Breast epithelium (tissue), 4 donors: ENCODE measurements around the gene ALDH1A2. TPM values are rescaled to one million over a fixed set of nuclear protein-coding genes. Genes with fewer than 3 reads are reported as not detected.

Experiments
- DNase-seq, 2 donors: peaks; one replicate each; pipeline ENCODE4 v3.0.0-alpha.2; 2019; ENCODE audit warnings: low spot score in 2 of 2
- H3K27ac ChIP-seq, 2 donors: fragments of 200-600 bp; sonication (generic) in 1 of 2; one replicate each; pipeline ENCODE4 v1.5.1; 2016 to 2019; ENCODE audit warnings: mild to moderate bottlenecking in 1 of 2
- H3K27me3 ChIP-seq, 2 donors: fragments of 200-600 bp; sonication (generic) in 1 of 2; one replicate each; pipeline versions ENCODE4 v1.5.1 to v1.6.0; 2017 to 2019; ENCODE audit warnings: control low read depth in 1 of 2, mild to moderate bottlenecking in 1 of 2
- H3K36me3 ChIP-seq: fragments of 200-600 bp; one replicate; pipeline ENCODE4 v1.5.1; 2019
- H3K4me1 ChIP-seq, 2 donors: fragments of 200-600 bp; sonication (generic); one replicate each; pipeline ENCODE4 v1.5.1; 2016 to 2019; ENCODE audit warnings: control low read depth in 1 of 2
- H3K4me3 ChIP-seq, 3 donors: fragments of 200-600 bp; sonication (generic); 1 replicate in 2 of 3; 2 replicates in 1 of 3; pipeline ENCODE4 v1.5.1; 2016 to 2019; ENCODE audit warnings: mild to moderate bottlenecking in 3 of 3, moderate library complexity in 2 of 3
- H3K9me3 ChIP-seq, 2 donors: fragments of 200-600 bp; sonication (generic) in 1 of 2; one replicate each; pipeline ENCODE4 v1.5.1; 2016 to 2019; ENCODE audit warnings: control low read depth in 1 of 2
- POLR2A ChIP-seq: fragments of 450-650 bp; IDR thresholded peaks from one replicate; pipeline ENCODE4 v1.6.1; 2016; ENCODE audit warnings: antibody characterized with exemption, mild to moderate bottlenecking, moderate library complexity
- POLR2AphosphoS5 ChIP-seq, 3 donors: sonication (generic); formaldehyde crosslinking; IDR thresholded peaks; one replicate each; pipeline ENCODE4 v1.6.1; 2017; ENCODE audit warnings: antibody characterized with exemption in 3 of 3
- intact Hi-C: fragments of 100-400 bp; cut with DNase I; formaldehyde crosslinking; loops from one replicate; pipeline ENCODE4 v1.15.1; 2023; ENCODE audit warnings: low total_unique reads
- total RNA-seq, 3 donors: library from RNA; depleted of rRNA; stranded (reverse); fragments of >200 nt; gene quantifications; one replicate each; pipeline ENCODE4 v1.1.0, GENCODE V29; 2016
- TF ChIP-seq, protein P1 (sequence below), 3 donors: fragments of 450-650 bp; IDR thresholded peaks; one replicate each; pipeline ENCODE4 v1.5.1; 2016 to 2017; ENCODE audit warnings: antibody characterized with exemption in 3 of 3, mild to moderate bottlenecking in 3 of 3, moderate library complexity in 3 of 3

The ALDH1A2 gene
- total RNA-seq, 3 donors from 2014 or later: 6.1 to 19.6 (median 11.1) TPM

DNA sequence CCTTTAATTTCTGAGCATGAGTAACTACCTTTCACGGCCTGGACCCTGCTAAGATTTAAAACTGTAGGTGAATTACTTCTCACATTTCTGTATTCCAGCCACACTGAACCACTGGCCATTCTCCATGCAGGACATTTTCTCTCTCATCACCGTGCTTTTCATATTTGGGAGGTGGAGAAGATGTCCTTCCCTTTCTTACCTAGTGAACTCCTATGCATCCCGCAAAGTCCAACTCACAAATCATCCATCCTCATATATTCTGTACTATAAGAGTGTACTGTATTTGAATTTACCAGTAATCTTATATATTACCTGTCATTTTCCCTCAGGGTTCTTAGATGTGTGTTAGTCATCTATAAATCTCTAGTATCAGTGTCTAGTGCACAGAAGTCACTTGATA lies 139.9 kb downstream of the ALDH1A2 start:
- no peaks in the 10 kb centered on the region for H3K27me3 ChIP-seq
- H3K4me3 ChIP-seq: no peak overlapping the region
- H3K27ac ChIP-seq: no peak overlapping the region
- H3K4me1 ChIP-seq: no peaks in the 10 kb centered on the region
- no peaks in the 10 kb centered on the region for H3K36me3 ChIP-seq
- no peak for DNase-seq
- TF ChIP-seq POLR2A (no peak), POLR2AphosphoS5 (IDR thresholded peaks at IDR 0.05) (no peak)
- TF ChIP-seq, protein P1, sequence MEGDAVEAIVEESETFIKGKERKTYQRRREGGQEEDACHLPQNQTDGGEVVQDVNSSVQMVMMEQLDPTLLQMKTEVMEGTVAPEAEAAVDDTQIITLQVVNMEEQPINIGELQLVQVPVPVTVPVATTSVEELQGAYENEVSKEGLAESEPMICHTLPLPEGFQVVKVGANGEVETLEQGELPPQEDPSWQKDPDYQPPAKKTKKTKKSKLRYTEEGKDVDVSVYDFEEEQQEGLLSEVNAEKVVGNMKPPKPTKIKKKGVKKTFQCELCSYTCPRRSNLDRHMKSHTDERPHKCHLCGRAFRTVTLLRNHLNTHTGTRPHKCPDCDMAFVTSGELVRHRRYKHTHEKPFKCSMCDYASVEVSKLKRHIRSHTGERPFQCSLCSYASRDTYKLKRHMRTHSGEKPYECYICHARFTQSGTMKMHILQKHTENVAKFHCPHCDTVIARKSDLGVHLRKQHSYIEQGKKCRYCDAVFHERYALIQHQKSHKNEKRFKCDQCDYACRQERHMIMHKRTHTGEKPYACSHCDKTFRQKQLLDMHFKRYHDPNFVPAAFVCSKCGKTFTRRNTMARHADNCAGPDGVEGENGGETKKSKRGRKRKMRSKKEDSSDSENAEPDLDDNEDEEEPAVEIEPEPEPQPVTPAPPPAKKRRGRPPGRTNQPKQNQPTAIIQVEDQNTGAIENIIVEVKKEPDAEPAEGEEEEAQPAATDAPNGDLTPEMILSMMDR (IDR thresholded peaks at IDR 0.05): no peak
- intact Hi-C loops: no loop called here
- no peaks in the 10 kb centered on the region for H3K9me3 ChIP-seq

DNA sequence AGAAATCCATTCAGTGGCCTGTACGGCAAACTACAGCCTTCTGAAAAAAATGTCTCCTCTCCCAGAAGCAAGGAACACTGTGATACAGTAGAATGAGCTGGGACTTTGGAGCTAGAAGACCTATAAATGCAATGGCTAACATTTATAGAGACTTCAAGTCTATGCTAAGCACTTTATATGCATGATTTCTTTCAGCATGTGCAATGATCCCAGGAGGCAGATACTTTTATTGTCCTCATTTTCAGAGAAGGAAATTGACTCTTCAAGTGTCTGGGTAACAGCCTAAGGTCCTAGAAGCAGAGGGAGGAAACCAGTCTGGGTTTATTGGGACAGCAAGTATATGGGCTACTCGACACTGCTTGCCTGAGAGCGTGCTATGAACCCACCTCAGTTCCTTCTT lies 140.9 kb downstream of the ALDH1A2 start:
- Histone ChIP-seq H3K36me3 (no peaks in the 10 kb centered on the region), H3K27me3 (no peaks in the 10 kb centered on the region), H3K9me3 (no peaks in the 10 kb centered on the region), H3K4me1 (no peaks in the 10 kb centered on the region), H3K27ac (no peak overlapping the region), H3K4me3 (no peak overlapping the region)
- TF ChIP-seq POLR2A (no peak), POLR2AphosphoS5 (IDR thresholded peaks at IDR 0.05) (no peak)
- TF ChIP-seq, protein P1 (IDR thresholded peaks at IDR 0.05): no peak
- intact Hi-C loops: no loop called here
- no peak for DNase-seq

DNA sequence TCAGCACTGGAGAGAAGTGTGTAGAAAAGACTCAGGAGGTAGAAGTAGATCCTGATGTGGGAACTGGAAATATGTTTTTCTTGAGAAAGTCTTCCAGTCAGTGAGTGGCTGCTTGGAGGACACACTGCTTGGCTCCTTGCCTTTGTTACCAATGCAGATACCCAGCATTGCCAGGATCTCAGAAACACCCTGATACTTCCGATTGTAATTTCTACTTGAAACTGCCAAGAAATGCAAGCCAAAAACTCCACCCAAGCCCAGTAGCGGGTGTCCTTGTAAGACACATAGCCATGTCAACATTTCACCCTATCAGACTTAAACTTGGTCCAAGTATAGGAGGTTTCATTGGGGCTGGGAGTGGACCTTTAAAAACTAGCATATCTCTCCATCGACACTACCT lies 141.8 kb downstream of the ALDH1A2 start:
- H3K27me3 ChIP-seq: no peaks in the 10 kb centered on the region
- DNase-seq: no peak
- H3K9me3 ChIP-seq: no peaks in the 10 kb centered on the region
- no peaks in the 10 kb centered on the region for H3K36me3 ChIP-seq
- peak overlapping the region; percentile 6 to 49 for H3K27ac ChIP-seq
- intact Hi-C loops: no loop called here
- no peaks in the 10 kb centered on the region for H3K4me1 ChIP-seq
- no peak for TF ChIP-seq POLR2AphosphoS5 (IDR thresholded peaks at IDR 0.05)
- TF ChIP-seq POLR2A: no peak
- TF ChIP-seq, protein P1 (IDR thresholded peaks at IDR 0.05): no peak
- H3K4me3 ChIP-seq: no peak overlapping the region

DNA sequence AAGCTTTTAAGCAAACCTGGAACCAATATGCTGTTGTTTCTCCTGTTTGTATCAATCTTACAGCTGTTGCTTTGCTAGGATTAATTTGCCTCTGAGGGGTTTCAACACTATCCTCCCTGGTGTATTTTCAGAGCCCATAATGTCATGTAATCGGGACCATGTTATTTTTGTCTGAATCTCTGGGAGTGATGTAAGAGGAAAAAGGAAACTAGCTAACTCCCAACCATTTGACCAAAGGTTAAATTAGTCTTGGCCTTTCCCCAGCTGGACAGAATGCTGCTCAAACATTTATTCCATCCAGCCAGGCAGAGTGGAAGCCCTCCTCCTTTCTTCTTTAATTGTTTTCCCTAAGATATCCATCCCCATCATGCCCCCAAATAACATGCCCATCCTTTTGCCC lies 142.2 kb downstream of the ALDH1A2 start:
- DNase-seq: no peak

DNA sequence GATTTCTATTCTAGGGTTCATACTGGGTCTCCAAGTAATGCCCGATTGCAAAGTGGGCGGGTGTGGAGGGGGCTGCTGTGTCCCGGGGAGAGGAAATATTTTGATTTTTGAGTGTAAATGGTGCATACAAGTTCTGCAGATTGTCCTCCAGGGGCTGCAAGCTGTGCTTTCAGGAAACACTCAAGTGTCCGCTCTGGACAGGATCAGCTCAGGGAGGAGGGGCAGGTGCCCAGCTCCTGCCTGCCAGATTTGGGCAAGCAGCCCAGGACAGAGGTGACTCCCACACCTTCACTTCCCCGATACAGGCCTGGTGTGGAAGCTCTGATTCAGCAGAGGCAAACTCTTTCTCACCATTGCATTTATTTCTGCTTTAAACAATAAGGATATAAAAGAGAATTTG lies 142.7 kb downstream of the ALDH1A2 start:
- Histone ChIP-seq H3K4me1 (no peaks in the 10 kb centered on the region), H3K36me3 (no peaks in the 10 kb centered on the region), H3K4me3 (no peak overlapping the region), H3K9me3 (no peaks in the 10 kb centered on the region), H3K27ac (peak overlapping the region; percentile 6 to 49), H3K27me3 (no peaks in the 10 kb centered on the region)
- DNase-seq: peak in 1 of 2 donors; percentile 48
- intact Hi-C loops: no loop called here
- TF ChIP-seq POLR2AphosphoS5 (IDR thresholded peaks at IDR 0.05) (no peak), POLR2A (no peak)
- TF ChIP-seq, protein P1 (IDR thresholded peaks at IDR 0.05): no peak

More for the DNA sequence above, 142.2 kb downstream of the ALDH1A2 start:
- H3K36me3 ChIP-seq: no peaks in the 10 kb centered on the region
- intact Hi-C loops: no loop called here
- peak overlapping the region; percentile 6 to 49 for H3K27ac ChIP-seq
- no peak for TF ChIP-seq POLR2A
- TF ChIP-seq, protein P1 (IDR thresholded peaks at IDR 0.05): no peak
- no peak for TF ChIP-seq POLR2AphosphoS5 (IDR thresholded peaks at IDR 0.05)
- H3K4me3 ChIP-seq: no peak overlapping the region
- no peaks in the 10 kb centered on the region for H3K27me3 ChIP-seq
- no peaks in the 10 kb centered on the region for H3K4me1 ChIP-seq
- H3K9me3 ChIP-seq: no peaks in the 10 kb centered on the region
